Jurkat, Clone E6-1 (cell line): ENCODE results near the gene CHST7.

Experiments used
- DNase-seq: peaks from one replicate; pipeline ENCODE4 v3.0.0-alpha.2; 2011; ENCODE audit warnings: low read depth, low spot score
- H3K4me3 ChIP-seq: 2 replicates; pipeline ENCODE4 v1.5.1; 2011; ENCODE audit warnings: mild to moderate bottlenecking, low read length, control low read depth, moderate library complexity

The CHST7 gene

GRCh38 chrX:46634577-46634976 lies 61.0 kb downstream of the CHST7 start:
- DNase-seq: no peak

GRCh38 chrX:46635186-46635585 lies 61.6 kb downstream of the CHST7 start:
- DNase-seq: no peak
- no peak overlapping the region for H3K4me3 ChIP-seq

More at GRCh38 chrX:46634577-46634976, 61.0 kb downstream of the CHST7 start:
- H3K4me3 ChIP-seq: no peak overlapping the region

- no peak overlapping the region for H3K4me3 ChIP-seq
- no peak for DNase-seq
These were observed 62.7 kb downstream of the CHST7 start for GRCh38 chrX:46636223-46636622.

- no peak overlapping the region for H3K4me3 ChIP-seq
- no peak for DNase-seq
These were observed 64.4 kb downstream of the CHST7 start for GRCh38 chrX:46637938-46638337.

GRCh38 chrX:46642145-46642544 lies 68.6 kb downstream of the CHST7 start:
- H3K4me3 ChIP-seq: no peak overlapping the region
- peak; percentile 22 for DNase-seq

GRCh38 chrX:46643636-46644035 lies 70.1 kb downstream of the CHST7 start:
- DNase-seq: no peak
- no peak overlapping the region for H3K4me3 ChIP-seq

- DNase-seq: no peak
- H3K4me3 ChIP-seq: no peak overlapping the region
These were observed 72.0 kb downstream of the CHST7 start for GRCh38 chrX:46645614-46646013.

- no peak for DNase-seq
- no peak overlapping the region for H3K4me3 ChIP-seq
These were observed 73.7 kb downstream of the CHST7 start for GRCh38 chrX:46647251-46647650.
